GM19324 (cell line): ENCODE results near the gene STXBP1.
"Not testable (repeated sequence)": the region's sequence is repeated elsewhere in the genome, so short reads cannot be mapped to it uniquely, and the experiment has no call there.

ENCODE experiments used
- ATAC-seq: cut with Tn5 transposase; IDR thresholded peaks from one replicate; pipeline ENCODE4 v1.9.1; 2021; ENCODE audit warnings: mild to moderate bottlenecking, moderate library complexity; ENCODE audit not compliant: unreplicated experiment, low FRiP score

The STXBP1 gene

GRCh38 chr9:127575875-127576778 is 36.0 kb upstream of the STXBP1 start:
- ATAC-seq: no peak

DNA sequence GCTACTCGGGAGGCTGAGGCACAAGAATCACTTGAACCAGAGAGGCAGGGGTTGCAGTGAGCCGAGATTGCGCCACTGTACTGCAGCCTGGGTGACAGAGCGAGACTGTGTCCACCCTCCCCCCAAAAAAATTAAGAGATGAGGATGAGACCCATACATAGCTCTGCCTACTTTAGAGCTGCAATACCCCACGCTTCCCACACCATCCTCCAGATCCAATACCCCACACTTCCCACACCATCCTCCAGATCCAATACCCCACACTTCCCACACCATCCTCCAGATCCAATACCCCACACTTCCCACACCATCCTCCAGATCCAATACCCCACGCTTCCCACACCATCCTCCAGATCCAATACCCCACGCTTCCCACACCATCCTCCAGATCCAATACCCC is 34.9 kb upstream of the STXBP1 start:
- not testable (repeated sequence) for ATAC-seq

DNA sequence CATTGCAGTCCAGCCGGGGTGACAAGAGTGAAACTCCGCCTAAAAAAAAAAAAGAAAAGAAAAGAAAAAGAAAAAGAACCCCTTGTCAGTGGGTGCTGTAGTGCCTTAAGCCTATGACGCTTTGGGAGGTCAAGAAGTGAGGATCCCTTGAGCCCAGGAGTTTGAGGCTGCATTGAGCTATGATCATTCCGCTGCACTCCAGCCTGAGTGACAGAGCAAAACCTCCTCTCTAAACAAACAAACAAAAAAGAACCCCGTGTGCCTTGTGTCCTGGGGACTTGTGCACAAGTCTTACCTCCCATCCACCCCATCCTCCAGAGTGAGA is 33.5 kb upstream of the STXBP1 start:
- no peak for ATAC-seq

DNA sequence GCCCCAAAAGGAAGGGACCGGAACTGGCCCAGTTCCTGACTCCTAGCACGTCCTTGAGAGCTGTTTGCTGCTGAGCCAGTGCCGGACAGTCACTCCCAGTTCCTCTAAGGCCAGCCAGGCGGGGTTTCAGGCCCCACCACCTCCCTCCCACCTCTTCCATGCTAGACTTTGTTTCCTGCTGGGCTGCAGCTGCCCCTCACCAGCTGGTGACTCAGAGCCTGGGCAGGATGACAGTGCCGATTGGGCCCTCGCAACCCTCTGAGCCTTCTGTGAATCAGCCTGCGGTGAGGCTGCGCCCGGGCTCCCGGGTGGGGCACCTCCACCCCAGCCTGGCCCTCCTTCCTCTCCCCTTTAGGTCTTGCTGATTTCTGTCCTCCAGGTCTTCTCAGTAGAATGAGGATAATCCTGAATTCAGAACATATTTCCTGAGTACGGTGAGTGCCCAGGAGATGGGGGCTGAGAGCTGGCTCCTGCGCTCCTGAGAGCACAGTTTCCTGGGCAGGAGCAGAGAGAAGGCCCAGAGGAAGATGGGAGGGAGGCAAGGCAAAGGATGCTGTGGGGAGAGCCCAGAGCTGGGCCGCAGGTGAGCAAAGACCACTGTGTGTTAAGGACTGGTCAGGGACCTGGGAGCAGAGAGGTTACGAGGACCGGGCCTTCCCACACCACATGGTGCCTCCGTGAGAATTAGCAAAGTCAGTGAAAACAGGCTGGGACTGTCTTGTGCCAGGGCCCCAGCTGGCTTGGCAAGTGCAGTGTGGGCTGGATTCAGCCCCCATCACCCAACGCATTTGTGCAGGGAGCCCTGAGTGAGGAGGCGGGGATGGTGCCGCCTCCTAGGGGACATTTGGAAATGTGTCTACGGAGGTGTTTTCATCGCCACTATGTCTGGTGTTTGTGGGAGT is 32.9 kb upstream of the STXBP1 start:
- no peak for ATAC-seq

DNA sequence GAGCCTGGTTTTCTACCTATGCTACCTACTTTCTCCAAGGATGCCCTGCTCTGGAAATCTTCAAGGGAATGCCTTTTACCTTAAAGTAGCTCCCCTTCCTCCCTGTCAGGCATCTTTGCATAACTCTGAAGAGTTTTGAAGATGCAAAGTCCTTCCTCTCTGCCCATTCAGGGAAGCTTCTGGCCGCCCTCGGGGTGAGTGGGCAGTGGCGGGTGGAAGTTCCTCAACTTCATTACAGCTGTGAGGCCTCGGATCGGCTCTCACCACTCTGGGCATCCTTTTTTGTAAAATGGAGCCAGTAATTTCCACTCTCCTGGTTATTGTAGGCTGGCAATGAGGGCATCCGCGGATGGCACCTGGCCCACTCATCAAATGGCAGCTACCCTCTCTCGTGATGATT is 31.7 kb upstream of the STXBP1 start:
- no peak for ATAC-seq

DNA sequence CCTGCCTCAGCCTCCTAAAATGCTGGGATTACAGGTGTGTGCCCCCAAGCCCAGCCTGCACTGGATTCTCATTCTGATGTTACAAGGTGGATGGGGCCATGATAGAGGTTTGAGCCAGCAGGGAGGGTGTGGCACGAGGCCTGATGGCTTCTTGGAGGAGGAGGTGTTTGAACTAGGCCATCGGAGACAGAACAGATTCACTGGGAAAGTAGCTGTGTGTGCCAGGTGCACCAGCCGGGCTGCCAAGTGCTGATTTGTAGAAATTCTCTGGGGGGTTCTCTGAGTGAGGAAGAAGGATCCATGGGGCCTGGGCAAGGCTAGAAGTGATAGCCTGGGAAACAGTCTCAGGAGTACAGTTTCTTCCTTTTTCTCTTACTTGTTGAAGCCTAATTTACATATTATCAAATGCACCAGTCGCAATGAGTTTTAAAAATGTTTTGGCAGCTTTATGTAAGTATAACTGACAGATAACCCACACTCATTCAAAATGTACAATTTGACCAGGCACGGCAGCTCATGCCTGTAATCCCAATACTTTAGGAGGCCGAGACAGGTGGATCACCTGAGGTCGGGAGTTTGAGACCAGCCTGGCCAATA is 31.1 kb upstream of the STXBP1 start:
- ATAC-seq: no peak

DNA sequence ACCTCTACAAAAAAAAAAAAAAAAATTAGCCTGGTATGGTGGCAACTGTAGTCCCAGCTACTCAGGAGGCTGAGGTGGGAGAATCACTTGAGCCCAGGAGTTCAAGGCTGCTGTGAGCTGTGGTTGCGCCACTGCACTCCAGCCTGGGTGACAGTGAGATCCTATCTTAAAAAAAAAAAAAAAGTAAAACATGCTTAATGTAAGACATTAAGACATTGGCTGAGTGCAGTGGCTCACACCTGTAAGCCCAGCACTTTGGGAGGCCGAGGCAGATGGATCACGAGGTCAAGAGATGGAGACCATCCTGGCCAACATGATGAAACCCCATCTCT is 27.6 kb upstream of the STXBP1 start:
- ATAC-seq: not testable (repeated sequence)

DNA sequence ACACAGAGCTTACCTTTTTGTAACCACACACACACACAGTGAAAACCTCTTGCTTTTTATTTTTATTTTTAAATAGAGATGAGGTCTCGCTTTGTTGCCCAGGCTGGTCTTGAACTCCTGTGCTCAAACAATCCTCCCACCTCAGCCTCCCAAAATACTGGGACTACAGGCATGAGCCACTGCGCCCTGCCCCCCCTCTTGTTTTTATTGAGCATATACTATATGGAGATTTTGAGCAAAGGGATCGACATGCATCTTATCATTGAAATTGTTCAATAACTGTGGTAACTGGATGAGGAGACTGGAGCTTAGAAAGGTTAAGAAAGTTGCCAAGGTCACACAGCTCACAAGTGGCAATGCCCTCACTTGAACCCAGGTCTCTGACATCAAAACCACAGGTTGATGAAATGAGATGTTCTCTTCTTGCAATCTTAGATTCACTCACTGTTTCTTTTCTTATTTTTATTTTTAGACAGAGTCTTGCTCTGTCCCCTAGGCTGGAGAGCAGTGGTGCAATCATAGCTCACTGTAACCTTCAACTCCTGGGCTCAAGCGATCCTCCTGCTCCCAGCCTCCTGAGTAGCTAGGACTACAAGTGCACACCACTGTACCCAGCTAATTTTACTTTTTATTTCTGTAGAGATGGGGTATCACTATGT is 26.8 kb upstream of the STXBP1 start:
- ATAC-seq: no peak

- ATAC-seq: no peak
Measured at GRCh38 chr9:127586096-127586495, 26.0 kb upstream of the STXBP1 start.

- no peak for ATAC-seq
Measured at GRCh38 chr9:127586537-127586936, 25.5 kb upstream of the STXBP1 start.

DNA sequence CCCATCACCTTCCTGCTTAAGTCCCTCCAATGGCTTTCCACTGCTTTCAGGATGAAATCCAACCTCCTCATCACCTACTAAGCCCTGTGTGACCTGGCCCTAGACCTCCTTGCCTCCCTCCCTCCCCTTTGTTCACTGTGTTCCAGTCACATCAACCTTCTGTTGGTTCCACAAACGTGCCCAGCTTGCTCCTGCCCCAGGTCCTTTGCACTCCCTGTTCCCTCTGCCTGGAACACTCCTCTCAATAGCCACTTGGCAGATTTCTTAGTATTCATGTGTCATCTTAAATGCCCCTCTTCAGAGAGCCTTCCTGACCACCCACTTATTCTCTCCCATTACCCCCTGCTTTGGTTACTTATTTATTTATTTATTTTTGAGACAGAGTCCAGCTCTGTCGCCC is 24.1 kb upstream of the STXBP1 start:
- no peak for ATAC-seq

DNA sequence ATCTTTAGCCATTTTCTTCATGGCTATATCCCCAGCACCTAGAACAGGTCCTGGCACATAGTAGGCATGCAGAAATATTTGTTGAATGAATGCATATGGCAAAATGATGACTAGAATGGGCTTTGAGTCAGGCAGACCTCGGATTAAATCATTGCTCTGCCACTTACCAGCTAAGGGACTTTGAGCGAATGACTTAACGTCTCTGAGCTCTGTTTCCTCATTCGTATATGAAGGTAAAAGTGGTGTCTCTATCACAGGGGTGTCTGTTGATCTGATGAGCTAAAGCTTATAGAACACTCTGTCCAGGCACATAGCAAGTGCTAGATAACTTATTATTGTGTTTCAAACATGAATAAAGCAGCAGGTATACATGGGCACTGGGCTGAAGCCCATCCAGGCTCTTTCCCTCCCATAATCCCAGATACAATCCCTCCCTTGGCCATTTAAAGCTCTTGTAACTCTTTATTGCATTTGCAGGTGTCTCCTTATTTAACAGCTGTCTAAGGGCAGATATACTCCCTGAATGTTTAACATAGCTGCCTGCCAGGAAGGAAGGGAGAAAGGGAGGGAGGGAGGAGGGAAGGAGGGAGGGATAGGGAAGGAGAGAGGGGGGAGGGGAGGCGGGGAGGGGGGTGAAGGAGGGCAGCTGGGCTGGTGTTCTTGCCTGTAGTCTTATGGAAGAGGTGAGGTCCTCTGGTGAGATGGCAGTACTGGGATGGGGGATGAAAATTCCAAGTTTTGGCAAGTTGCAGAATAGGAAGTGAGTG is 23.2 kb upstream of the STXBP1 start:
- ATAC-seq: no peak

- ATAC-seq: no peak
Measured at GRCh38 chr9:127589955-127590370, 22.1 kb upstream of the STXBP1 start.

DNA sequence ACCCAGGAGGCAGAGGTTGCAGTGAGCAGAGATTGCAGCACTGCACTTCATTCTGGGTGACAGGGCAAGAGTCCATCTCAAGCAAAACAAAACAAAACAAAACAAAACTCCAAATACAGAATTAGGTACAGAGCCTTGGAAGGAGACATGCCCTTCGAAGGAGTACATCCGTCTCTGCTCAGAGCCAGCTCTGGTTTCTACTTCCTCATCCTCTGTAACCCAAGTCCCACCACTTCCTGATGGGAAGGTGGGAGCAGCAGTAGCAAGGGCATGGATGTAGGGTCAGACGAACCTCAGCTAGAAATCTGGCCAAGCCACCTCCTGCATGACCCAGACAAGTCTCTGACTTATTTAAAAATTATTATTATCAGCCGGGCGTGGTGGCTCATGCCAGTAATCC is 16.5 kb upstream of the STXBP1 start:
- no peak for ATAC-seq

DNA sequence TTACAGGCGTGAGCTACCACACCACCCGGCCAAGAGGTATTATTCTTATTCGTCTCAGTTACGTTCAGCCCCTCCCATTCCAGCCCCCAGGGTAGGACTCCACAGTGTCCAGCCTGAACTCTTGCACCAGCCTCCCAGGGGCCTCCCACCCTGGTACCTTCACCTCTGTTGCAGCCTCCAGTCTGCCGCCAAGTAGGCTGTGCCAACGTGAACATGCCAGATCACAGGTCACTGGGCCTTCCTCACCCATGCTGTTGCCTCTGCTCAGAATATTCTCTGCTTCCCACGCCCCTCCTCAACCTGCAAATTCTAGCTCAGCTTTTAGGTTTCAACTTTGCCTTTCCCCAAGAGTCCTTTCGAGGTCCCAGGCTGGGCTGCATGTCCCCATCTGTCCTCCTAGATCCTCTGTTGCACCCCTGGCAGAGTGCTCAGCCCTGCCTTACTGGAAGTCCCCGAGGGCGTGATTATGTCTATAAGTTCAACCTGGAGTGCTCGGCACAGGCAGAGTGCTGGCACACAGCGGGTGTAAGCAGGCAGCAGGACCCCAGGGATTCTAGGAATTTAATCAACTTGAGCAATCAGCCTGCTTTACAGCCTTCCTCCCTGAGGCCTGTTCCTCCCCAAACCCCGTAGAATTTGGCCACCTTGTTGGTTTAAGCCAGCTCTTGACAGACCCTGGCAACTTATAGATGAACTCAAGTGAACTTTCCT is 13.1 kb upstream of the STXBP1 start:
- ATAC-seq: no peak

DNA sequence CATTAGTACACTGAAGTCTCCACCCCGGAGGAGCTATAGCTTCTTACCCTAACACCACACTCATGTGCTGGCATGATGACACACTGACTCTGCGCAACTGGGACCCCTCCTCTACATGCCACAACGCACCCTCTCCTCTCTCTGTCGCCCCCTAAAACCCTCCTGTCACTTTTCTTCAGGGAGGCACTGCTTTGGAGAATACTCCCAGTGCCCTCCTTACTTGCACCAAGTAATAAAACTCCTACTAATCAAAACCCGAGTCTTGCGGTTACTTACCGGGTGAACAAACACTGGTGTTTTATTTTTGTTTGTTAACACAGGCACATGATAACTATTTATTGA is 12.6 kb upstream of the STXBP1 start:
- no peak for ATAC-seq

- ATAC-seq: no peak
Measured at GRCh38 chr9:127603226-127603625, 8.9 kb upstream of the STXBP1 start.

DNA sequence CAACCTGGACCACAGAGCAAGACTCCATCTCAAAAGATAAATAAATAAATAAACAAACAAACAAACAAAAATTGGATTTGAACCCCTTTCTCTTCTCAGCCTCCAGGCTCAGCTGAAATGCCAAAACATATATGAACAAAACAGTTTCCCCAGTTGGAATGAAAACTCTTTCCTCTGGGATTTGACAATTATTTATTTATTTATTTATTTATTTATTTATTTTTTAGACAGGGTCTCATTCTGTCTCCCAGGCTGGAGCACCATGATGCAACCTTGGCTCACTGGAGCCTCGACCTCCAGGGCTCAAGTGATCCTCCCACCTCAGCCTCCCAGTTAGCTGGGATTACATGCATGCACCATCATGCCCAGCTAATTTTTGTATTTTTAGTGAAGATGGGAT is 6.0 kb upstream of the STXBP1 start:
- ATAC-seq: no peak

DNA sequence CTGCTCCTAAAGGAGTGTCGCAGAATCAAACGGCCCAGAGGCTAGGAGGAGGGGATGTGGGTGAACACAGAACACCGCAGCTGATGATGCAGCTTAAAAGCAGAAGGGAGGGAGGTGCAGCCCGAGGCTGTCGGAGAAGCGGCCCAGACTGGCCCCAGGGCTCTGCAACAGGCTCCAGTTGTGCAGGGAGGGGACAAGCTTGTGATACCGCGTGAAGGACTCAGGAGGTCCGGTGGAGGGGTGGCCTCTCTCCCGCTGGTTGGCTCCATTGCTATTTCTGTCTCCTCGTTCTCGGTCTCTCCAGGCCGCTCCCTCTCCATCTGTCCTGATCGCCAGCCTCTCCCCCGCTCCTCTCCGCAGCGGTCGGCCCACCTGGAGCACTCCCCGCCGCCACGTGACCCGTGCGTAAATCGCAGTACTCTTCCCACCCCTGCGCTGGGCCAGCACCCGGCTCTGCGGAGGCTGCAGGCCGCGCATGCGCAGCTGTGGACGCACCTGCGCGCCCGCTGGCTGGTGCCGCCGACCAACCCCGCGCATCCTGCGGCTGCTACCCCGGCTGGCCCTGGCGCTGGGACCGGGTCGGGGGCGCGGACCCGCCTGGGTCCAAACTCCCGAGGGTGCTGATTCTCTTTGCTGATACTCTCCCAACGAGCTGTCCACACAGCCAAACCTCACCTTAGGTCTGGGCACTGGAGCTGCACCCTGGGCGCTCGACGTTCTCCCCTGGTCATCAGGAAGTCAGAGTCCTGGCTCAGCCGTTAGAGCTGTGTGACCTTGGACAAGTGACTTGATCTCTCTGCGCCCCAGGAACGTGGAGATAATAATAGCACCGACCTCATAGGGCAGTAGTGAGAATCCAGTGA is 3.7 kb upstream of the STXBP1 start:
- no peak for ATAC-seq
